ENCODE results near the gene CD81.
"Not testable (repeated sequence)": the region's sequence is repeated elsewhere in the genome, so short reads cannot be mapped to it uniquely, and the experiment has no call there.

The CD81 gene, protein sequence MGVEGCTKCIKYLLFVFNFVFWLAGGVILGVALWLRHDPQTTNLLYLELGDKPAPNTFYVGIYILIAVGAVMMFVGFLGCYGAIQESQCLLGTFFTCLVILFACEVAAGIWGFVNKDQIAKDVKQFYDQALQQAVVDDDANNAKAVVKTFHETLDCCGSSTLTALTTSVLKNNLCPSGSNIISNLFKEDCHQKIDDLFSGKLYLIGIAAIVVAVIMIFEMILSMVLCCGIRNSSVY

DNA sequence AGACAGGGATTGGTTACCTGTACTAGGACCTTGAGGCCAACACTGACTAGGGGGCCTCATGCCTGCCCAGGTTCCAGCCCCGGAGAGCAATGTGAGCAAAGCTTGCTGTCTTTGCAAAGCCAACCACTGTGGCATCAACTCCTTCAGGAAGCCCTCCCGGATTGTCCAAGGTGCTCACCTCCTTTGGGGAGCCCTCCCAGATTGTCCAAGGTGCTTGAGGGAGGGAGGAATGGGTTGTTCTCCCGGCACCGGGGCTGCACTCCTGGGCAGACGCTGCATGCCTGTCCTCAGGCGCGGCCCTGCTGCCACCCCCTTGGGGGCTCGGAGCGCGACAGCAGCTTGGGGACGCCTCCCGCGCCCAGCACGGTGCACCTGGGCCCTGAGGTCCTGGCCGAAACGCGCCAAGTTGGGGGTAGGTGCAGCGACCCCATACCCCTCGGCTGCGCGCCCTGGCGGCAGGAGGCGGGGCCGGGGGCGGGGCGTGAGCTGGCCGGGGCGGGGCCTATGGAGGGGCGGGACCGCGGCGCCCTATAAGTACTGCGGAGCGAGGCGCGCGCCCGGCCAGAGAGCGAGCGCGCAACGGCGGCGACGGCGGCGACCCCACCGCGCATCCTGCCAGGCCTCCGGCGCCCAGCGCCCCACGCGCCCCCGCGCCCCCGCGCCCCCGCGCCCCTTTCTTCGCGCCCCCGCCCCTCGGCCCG lies at the start of gene CD81:
Gene CD81, plus strand, starts transcription at position 560 of the 701 bp plus-strand sequence. CDS start 240 bp downstream, outside the sequence.
- no peak for DNase-seq (ENCODE audit: low read depth, low spot score)

DNA sequence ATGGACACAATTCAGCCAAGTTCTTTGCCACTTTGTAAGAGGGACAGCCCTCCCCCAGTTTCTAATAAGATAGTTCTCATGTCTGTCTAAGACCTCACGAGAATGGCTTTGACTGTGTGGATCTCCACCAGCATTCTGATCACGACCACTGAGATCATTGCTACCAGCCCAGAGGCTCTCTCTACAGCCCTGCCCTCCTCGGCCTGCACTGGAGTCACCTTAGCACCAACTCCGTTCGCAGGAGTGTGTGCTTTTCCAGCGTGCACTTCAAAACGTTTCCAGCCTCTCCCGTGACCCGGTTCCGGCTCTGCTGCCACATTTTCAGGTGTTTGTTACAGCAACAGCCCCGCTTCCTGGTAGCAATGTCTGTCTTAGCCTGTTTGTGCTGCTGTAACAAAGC lies 49.1 kb upstream of the CD81 start:
- no peak for DNase-seq (ENCODE audit: low read depth, low spot score)

DNA sequence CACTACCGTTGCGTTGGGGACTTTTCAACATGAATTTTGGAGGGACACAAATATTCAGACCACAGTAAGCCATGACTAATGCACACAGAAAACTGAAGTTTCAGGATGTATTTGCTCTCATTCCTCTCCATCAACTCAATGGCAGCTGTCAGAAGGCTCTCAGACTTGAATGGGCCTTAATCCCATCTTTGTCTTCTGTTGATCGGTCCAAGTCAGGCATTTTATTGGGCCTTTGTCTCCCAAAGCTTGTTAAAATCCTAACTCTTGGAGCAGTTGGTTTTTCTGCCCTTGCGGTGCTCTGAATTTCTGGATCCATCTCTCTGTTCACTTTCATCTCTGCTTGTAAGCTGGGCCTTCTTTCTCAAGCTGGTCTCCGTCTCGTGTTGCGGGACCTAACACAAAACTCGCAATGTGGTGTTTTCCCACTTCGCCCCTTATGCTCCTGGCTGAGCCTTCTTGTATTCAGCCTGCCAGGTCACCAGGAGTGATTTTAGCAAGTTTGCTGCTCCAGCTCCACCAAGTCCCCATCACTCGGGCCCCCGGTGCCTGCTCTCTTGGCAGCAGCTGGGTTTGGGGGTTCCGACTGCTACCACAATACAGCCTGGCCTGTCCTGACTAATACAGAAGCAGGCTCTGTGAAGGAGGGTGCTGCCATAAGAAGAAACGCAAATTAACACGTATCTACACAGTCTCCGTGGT lies 48.3 kb upstream of the CD81 start:
- DNase-seq (ENCODE audit: low read depth, low spot score): no peak

DNA sequence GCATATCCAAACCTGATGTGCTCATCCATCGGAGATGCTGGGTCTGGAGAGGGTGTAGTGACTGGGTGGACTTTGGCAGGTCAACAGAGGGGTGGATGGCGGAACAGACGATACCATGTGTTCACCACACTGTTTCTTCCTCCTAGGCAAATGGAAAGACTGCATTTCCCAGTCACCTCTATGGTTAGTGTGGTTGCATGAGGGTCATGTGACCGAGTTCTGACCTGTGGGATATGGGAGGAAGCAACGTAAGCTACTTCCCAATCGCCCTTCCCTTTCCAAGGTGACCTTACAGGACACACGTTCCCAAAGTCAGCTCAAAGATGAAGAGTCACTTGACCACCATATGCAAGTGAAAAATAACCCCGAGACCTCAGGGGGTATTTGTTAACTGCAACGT lies 47.6 kb upstream of the CD81 start:
- no peak for DNase-seq (ENCODE audit: low read depth, low spot score)

DNA sequence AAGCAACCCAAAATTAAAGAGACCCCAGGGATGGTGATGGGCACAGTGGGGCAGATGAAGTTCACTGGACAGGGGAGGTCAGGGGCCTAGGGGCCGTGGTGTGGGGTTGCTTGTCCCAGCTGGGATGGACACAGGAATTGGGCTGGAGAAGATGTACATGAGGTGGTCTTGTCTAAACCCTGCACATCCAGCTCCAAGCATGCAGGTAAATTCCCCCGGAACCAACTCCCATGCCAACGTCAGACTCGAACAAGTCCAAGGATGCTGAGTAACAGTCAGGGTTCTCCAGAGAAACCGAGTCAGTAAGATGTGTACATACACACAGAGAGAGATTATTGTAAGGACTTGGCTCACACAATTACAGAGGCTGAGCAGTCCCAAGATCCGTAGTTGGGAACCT lies 46.4 kb upstream of the CD81 start:
- DNase-seq (ENCODE audit: low read depth, low spot score): no peak

DNA sequence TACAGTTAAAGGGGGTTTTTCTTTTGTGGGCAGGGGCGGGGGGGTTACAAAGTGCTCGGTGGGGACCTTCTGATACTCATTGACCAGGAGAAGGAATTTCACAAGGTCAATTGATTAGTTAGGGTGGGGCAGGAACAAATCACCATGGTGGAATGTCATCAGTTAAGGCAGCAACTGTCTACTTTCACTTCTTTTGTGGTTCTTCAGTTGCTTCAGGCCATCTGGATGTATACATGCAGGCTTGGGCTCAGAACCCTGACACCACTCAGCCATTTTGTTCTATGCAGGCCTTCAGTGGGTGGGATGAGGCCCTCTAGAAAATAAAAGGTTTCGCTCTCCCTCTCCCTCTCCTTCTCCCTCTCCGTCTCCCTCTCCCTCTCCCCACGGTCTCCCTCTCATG lies 45.7 kb upstream of the CD81 start:
- no peak for DNase-seq (ENCODE audit: low read depth, low spot score)

DNA sequence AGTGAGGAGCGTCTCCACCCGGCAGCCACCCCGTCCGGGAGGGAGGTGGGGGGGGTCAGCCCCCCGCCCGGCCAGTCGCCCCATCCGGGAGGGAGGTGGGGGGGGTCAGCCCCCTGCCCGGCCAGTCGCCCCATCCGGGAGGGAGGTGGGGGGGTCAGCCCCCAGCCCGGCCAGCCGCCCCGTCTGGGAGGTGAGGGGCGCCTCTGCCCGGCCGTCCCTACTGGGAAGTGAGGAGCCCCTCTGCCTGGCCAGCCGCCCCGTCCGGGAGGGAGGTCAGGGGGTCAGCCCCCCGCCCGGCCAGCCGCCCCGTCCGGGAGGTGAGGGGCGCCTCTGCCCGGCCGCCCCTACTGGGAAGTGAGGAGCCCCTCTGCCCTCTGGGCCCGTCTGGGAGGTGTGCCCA lies 44.5 kb upstream of the CD81 start:
- not testable (repeated sequence) for DNase-seq (ENCODE audit: low read depth, low spot score)

DNA sequence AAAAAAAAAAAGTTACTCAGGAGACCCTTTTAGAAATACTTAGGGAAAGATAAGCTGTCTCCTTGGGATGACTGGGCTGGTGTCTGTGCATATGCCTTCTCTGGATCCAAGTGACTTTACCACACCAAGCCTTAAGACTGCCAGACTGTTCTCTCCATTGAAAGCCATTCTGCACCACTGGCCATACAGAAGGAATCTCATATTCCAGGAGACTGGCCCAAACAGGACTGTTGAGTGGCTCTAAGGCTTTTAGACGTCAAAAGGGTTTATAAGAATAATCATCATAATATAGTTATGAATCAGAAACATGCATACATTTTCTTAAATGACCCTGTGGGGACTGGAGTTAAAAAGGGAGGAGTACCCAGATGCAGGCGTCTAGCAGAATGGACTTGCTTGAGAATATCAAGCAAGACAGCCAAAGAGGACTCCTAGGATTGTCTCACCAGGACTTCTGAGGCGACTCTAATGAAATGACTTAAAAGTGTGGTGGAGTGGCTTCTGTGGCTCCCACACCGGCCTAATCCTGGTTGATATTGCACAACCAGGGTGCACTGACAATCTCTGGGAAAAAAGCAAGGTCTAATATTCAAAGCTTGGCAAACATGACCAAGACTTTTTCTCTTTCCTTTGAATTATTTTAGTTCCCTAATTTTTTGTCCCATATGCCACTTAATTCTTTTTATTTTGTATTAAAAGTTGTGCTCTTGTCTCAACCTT lies 43.5 kb upstream of the CD81 start:
- DNase-seq (ENCODE audit: low read depth, low spot score): not testable (repeated sequence)

DNA sequence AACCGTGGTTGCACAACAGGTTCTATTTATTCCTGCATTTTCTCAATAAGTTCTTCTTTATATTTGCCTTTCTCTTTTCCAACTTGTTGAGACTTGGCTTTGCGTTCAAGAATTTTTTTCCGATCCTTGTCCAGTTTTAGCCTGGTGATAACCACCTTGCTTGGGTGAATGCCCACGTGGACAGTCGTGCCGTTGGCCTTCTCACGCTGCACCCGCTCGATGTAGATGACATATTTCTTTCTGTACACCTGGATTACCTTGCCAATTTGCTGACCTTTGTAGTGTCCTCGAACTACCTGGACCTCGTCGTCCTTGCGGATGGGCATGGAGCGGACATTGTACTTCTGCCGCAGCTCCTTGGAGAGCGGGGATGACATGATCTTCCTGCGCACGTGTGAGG lies 41.8 kb upstream of the CD81 start:
- not testable (repeated sequence) for DNase-seq (ENCODE audit: low read depth, low spot score)

DNA sequence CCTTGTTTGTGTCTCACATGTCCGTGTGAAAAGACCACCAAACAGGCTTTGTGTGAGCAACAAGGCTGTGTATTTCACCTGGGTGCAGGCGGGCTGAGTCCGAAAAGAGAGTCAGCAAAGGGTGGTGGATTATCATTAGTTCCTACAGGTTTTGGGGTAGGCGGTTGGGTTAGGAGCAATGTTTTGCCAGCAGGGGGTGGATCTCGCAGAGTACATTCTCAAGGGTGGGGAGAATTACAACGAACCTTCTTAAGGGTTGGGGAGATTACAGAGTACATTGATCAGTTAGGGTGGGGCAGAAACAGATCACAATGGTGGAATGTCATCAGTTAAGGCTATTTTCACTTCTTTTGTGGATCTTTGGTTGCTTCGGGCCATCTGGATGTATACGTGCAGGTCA lies 38.4 kb upstream of the CD81 start:
- not testable (repeated sequence) for DNase-seq (ENCODE audit: low read depth, low spot score)

DNA sequence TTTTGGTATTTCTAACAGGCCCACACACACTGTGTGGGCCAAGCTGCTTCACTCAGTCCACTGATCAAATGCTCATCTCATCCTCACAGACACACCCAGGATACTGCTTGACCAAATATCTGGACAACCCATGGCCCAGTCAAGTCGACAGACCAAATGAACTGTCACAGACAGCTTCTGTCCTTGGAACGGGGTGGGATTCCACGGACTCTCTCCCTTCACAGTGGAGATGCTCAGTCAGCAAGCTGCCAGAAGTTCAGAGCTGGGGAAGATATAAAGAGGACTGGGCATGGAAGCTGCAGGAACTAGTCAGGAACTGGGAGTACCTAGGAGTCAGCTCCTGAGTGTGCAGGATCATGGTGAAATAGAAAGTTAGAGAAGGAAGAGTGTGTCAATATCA lies 34.6 kb upstream of the CD81 start:
- DNase-seq (ENCODE audit: low read depth, low spot score): no peak

DNA sequence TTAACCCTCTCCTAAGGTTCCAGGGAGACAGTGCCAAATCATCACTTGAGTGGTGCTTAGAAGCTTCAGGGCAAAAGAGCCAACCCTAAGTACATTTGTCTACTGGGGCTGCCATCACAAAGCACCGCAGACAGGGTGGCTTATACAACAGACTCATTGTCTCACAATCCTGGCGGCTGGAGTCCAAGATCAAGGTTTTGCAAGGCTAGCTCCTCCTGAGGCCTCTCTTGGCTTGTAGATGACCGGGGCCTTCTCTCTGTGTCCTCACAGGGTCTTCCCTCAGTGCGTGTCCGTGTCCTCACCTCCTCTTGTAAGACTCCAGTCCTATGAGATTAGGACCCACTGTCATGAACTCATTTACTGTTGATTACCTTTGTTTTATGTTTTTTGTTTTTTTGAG lies 34.1 kb upstream of the CD81 start:
- no peak for DNase-seq (ENCODE audit: low read depth, low spot score)

DNA sequence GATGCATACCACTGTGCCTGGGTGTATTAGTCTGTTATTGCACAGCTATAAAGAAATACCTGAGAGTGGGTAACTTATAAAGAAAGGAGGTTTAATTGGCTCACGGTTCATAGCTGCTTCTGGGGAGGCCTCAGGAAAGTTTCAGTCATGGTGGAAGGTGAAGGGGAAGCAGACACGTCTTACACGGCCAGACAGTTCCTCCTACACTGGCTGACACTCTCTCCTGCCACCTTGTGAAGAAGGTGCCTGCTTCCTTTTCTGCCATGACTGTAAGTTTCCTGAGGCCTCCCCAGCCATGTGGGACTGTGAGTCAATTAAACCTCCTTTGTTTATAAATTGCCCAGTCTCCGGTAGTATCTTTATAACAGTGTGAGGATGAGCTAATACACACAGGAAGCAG lies 33.6 kb upstream of the CD81 start:
- no peak for DNase-seq (ENCODE audit: low read depth, low spot score)

DNA sequence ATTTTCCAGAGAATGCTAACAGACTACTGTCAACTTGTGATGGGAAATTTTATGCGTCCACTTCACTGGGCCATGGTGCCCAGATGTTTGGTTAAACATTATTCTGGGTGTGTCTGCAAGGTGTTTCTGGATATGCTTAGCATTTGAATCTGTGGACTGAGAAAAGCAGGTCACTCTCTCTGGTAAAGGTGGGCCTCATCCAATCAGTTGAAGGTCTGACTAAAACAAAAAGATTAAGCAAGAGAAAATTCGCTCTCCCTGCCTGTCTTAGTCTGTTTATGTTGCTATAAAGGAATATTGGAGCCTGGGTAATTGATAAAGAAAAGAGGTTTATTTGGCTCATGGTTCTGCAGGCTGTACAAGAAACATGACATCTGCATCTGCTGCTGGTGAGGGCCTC lies 32.1 kb upstream of the CD81 start:
- DNase-seq (ENCODE audit: low read depth, low spot score): no peak

DNA sequence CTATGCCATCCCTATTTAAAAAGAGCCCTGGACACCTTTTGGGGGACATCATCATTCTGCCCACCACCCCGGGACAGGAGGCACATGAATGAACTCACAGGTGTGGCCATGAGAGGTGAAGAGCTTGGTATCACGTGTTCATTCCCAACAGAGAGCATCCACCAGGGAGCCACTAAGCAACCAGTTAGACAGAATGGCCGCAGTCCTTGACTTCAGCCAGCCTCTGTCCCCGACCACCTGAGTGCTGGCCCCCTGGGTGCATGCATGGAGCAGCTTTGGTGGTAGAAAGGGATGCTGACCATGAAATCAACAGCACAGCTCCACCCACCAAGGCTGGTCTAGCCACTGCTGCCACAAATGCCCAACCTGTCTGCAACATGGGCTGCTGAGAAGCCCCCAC lies 31.1 kb upstream of the CD81 start:
- no peak for DNase-seq (ENCODE audit: low read depth, low spot score)

DNA sequence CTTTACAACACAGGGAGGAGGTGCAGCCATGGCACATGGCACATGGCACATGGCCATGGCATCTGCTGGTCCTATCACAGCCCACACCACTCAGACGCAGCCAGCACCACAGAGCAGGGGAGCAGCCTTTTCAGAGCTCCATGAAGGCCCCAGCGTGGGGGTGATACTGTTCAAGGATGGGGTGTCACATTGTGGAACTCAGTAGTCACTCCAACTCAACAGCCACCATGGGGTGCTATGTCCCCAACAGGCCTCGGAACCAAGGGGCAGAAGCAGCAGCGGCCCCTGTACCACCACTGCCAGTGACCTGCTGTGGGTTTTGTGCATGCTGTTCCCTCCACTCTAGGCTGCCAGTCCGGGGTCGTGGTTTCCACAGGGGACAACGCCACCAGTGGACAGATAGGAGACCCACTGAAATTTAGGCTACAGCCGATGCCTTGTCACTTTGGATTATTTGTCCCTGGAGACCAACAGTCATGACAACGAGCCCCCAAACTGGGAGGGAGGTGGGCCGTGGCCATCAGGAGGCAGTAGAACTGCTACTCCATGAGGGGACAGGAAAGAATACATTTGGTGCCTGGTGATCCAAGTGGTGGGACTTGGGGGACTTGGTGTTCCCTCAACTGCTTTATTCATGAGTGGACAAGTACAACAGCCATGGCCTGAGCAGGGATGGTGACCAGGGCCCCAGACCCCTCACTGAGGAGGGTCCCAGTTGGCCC lies 30.4 kb upstream of the CD81 start:
- no peak for DNase-seq (ENCODE audit: low read depth, low spot score)

DNA sequence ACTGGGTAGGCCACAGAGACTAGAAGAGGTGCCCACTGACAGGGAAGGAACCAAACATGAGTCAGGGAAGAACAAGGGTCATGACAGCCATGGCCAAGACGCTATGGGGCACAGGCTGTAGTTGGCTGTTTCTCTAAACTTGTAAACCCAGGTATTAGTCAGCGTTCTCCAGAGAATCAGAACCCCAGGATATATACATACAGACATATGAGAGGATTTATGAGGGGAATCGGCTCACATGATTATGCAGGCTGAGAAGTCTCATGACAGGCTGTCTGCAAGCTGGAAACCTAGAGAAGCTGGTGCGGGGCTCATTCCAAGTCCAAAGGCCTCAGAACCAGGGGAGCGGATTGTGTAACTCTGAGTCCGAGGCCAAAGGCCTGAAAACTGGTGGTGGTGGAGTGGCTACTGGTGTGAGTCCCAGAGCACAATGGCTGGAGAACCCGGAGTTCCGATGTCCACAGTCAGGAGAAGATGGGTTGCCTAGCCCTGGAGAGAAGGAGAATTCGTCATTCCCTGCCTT lies 29.7 kb upstream of the CD81 start:
- no peak for DNase-seq (ENCODE audit: low read depth, low spot score)

DNA sequence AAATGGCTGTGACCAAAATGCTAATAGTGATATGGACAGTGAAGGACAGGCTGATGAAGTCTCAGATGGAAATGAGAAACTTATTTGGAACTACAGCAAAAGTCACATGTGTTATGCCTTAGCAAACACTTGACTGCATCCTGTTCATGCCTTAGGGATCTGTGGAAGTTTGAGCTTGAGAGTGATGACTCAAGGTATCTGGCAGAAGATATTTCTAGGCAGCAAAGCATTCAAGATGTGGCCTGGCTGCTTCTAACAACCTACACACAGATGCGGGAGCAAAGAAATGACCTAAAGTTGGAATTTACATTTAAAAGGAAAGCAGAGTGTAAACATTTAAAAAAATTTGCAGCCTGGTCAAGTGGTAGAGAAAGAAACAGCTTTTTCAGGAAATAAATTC lies 28.1 kb upstream of the CD81 start:
- DNase-seq (ENCODE audit: low read depth, low spot score): no peak

DNA sequence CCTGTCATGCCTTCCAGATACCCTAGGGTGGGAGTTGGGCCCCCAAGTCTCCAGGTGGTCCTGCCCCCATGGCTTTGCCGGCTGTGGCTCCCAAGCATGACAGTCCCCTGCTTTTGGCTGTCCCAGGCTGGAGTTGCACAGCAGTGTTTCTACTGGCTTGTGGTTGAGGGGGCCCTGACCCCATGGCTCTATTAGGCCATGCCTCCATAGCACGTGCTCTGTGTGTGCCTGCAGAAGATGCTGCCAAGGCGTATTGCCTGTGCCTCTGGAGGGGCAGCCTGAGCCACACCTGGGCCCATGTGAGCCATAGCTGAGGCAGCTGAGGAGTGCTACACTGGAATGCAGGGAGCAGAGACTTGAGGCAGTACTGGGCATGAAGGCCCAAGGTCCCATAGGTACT lies 25.4 kb upstream of the CD81 start:
- no peak for DNase-seq (ENCODE audit: low read depth, low spot score)

DNA sequence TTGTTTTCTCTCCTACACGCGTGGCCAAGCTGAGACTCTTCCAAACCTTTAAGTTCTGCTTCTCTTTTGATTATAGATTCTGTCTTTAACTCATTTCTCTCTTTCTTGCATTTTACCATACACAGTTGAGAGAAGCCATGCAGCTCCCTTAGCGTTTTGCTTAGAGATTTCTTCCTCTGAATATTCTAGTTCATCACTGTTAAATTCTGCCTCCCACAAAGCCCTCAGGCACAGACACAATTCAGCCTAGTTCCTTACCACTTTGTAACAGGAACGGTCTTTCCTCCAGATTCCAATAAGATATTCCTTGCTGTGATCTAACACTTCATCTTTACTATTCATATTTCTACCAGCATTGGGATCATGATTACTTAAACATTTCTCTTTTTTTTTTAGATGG lies 24.7 kb upstream of the CD81 start:
- DNase-seq (ENCODE audit: low read depth, low spot score): no peak

DNA sequence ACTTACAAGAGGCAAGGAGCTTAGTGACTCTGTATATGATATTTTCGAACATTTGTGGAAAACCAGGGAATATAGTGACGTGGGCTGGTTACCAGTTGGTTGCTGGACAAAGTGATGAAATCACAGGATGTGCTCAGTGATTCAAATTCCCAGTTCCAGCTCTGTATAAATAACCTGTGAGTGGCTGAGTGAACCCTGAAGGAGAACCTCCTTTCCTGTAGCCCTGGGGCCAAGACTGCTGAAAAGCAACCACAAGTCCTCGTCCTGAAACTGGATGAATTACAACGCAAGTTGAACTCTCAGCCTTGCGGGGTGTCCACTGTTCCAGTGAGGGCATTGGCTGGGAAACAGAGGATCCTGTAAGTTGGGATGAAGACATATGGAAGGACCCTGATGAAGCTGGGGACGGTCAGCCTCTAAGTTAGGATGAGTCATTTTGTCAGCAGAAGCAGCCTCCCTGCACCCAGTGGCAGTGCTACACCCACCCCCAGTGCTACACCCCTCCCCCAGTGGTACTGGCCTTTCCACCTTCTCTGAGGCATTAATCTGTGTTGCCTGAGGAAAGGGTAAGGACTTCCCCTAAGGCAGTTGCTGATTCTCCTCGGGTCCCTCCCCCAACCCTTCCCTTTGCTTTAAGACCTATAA lies 22.0 kb upstream of the CD81 start:
- no peak for DNase-seq (ENCODE audit: low read depth, low spot score)

Data from smooth muscle cell of the brain vasculature (primary cell).